Mammary epithelial cell (primary cell): ENCODE data around the gene LGALS1.

Source experiments
- CTCF ChIP-seq, 2 donors: IDR thresholded peaks in 1 of 2; conservative IDR thresholded peaks in 1 of 2; 2 replicates each; pipeline ENCODE4 v1.5.1; 2011 to 2012; ENCODE audit warnings: inconsistent platforms in 2 of 2, low read length in 2 of 2, mild to moderate bottlenecking in 2 of 2, control low read depth in 1 of 2, low read depth in 1 of 2; ENCODE audit not compliant: insufficient read depth in 1 of 2; ENCODE audit errors: extremely low read depth in 1 of 2
- EZH2 ChIP-seq: IDR thresholded peaks from 2 replicates; pipeline ENCODE4 v1.6.1; 2012; ENCODE audit warnings: low read length, inconsistent platforms, borderline replicate concordance

GRCh38 chr22:37629928-37630327, 45.5 kb upstream of the LGALS1 start:
- TF ChIP-seq CTCF (conservative IDR thresholded peaks at IDR 0.05 in 1 of 2, IDR thresholded peaks at IDR 0.05 in 1 of 2; ENCODE audit: extremely low read depth in 1 of 2, insufficient read depth in 1 of 2, low read depth in 1 of 2, low read length in 2 of 2) (no peak), EZH2 (no peak)
